Measurements from ENCODE around the gene FREY1. TPM values are rescaled to one million over a fixed set of nuclear protein-coding genes. Genes with fewer than 3 reads are reported as not detected.

Gene FREY1
- total and polyA plus RNA-seq, 9 of the 15 experiments (the other 6 are each of a cell fraction or from before 2014, with no cell fraction given), result 0.25 to 1.5 (median 1.1) TPM; not detected in 5

DNA sequence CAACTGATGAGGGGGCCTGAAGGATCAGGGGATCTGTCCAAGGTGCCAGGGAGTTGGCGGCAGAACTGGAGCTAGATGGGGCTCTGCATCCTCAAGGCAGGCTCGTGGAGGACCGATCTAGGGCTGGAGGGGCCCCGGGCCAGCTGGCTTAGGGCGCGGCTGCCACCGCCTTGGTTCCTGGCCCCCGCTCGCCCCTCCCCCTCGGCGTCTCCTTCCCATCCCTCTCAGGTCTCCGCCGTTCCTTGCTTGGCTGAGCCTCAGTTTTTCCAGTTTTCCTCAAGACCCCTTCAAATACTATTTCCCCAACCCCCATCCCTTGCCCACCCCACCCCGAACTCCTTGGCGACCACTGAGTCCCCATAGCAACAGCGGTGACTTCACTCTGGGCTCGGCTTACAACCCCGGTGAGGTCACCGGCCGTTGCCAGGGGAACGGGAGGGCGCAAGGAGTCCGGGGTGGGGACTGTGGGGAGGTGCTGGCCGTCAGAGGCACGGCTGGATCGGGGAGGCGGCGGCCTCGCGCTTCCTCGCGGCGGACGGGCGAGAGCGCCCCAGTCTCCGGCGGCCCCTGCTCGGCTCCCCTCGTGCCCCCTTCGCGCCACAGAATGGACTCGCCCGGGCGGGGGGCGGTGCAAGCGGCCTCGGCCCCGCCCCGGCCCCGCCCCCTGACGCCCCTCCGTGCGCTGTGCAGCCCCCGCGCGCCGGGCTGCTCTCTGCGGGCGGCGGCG is 7.5 kb downstream of the FREY1 start (continued):
- TF ChIP-seq, protein P1, sequence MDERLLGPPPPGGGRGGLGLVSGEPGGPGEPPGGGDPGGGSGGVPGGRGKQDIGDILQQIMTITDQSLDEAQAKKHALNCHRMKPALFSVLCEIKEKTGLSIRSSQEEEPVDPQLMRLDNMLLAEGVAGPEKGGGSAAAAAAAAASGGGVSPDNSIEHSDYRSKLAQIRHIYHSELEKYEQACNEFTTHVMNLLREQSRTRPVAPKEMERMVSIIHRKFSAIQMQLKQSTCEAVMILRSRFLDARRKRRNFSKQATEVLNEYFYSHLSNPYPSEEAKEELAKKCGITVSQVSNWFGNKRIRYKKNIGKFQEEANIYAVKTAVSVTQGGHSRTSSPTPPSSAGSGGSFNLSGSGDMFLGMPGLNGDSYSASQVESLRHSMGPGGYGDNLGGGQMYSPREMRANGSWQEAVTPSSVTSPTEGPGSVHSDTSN (CRISPR knock-in tag; IDR thresholded peaks at IDR 0.05; ENCODE audit: low read depth), result no peak
- TF ChIP-seq, protein P1 (tag; conservative IDR thresholded peaks at IDR 0.05; ENCODE audit: low read depth), result no peak
- TF ChIP-seq NCOA4 (IDR thresholded peaks at IDR 0.05; ENCODE audit: partially characterized antibody) (no peak), EP300 (IDR thresholded peaks at IDR 0.05; ENCODE audit: low read length) (0 out of 2 replicates have a peak, but pooled peaks have one; percentile 17), MTF1 (CRISPR knock-in tag; IDR thresholded peaks at IDR 0.05; ENCODE audit: borderline replicate concordance) (no peak), NR2C2 (CRISPR knock-in tag; IDR thresholded peaks at IDR 0.05) (no peak), NR2C2 (tag; IDR thresholded peaks at IDR 0.05) (peak; percentile 65), PPARD (CRISPR knock-in tag; IDR thresholded peaks at IDR 0.05) (no peak), MTA3 (IDR thresholded peaks at IDR 0.05; ENCODE audit: borderline replicate concordance) (no peak), HNRNPH1 (optimal IDR thresholded peaks at IDR 0.05; ENCODE audit: low read depth, low read length) (no peak), MAFK (IDR thresholded peaks at IDR 0.05; ENCODE audit: low read length) (no peak), SMARCE1 (IDR thresholded peaks at IDR 0.05) (0 out of 2 replicates have a peak, but pooled peaks have one; percentile 15), RFX5 (IDR thresholded peaks at IDR 0.05; ENCODE audit: low read depth, low read length) (no peak), DACH1 (IDR thresholded peaks at IDR 0.05; ENCODE audit: partially characterized antibody) (peak; percentile 25), BHLHE40 (IDR thresholded peaks at IDR 0.05; ENCODE audit: low read length) (peak; percentile 90), ZNF584 (CRISPR knock-in tag; IDR thresholded peaks at IDR 0.05; ENCODE audit: low read depth) (peak; percentile 35; the same call in 1 of the 2 replicates), TRIM24 (IDR thresholded peaks at IDR 0.05) (no peak), ZNF589 (CRISPR knock-in tag; IDR thresholded peaks at IDR 0.05; ENCODE audit: low read depth) (no peak)
- TF ChIP-seq, protein P2, sequence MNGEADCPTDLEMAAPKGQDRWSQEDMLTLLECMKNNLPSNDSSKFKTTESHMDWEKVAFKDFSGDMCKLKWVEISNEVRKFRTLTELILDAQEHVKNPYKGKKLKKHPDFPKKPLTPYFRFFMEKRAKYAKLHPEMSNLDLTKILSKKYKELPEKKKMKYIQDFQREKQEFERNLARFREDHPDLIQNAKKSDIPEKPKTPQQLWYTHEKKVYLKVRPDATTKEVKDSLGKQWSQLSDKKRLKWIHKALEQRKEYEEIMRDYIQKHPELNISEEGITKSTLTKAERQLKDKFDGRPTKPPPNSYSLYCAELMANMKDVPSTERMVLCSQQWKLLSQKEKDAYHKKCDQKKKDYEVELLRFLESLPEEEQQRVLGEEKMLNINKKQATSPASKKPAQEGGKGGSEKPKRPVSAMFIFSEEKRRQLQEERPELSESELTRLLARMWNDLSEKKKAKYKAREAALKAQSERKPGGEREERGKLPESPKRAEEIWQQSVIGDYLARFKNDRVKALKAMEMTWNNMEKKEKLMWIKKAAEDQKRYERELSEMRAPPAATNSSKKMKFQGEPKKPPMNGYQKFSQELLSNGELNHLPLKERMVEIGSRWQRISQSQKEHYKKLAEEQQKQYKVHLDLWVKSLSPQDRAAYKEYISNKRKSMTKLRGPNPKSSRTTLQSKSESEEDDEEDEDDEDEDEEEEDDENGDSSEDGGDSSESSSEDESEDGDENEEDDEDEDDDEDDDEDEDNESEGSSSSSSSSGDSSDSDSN (IDR thresholded peaks at IDR 0.05; ENCODE audit: borderline replicate concordance in 1 of 2, low read depth in 2 of 2, low read length in 2 of 2), result peak; percentile 98 to 99
- TF ChIP-seq, protein P3, sequence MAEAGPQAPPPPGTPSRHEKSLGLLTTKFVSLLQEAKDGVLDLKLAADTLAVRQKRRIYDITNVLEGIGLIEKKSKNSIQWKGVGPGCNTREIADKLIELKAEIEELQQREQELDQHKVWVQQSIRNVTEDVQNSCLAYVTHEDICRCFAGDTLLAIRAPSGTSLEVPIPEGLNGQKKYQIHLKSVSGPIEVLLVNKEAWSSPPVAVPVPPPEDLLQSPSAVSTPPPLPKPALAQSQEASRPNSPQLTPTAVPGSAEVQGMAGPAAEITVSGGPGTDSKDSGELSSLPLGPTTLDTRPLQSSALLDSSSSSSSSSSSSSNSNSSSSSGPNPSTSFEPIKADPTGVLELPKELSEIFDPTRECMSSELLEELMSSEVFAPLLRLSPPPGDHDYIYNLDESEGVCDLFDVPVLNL (CRISPR knock-in tag; IDR thresholded peaks at IDR 0.05; ENCODE audit: low read depth), result no peak
- TF ChIP-seq, protein P4, sequence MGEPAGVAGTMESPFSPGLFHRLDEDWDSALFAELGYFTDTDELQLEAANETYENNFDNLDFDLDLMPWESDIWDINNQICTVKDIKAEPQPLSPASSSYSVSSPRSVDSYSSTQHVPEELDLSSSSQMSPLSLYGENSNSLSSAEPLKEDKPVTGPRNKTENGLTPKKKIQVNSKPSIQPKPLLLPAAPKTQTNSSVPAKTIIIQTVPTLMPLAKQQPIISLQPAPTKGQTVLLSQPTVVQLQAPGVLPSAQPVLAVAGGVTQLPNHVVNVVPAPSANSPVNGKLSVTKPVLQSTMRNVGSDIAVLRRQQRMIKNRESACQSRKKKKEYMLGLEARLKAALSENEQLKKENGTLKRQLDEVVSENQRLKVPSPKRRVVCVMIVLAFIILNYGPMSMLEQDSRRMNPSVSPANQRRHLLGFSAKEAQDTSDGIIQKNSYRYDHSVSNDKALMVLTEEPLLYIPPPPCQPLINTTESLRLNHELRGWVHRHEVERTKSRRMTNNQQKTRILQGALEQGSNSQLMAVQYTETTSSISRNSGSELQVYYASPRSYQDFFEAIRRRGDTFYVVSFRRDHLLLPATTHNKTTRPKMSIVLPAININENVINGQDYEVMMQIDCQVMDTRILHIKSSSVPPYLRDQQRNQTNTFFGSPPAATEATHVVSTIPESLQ (CRISPR knock-in tag; IDR thresholded peaks at IDR 0.05), result no peak

Data from K562 (cell line).